ENCODE results near the gene KCNQ1.

Gene KCNQ1

GRCh38 chr11:2750682-2751522 lies 306.1 kb downstream of the KCNQ1 start:
- Histone ChIP-seq H3K4me3 (ENCODE audit: severe bottlenecking) (no peak overlapping the region), H3K9me3 (ENCODE audit: severe bottlenecking) (no peaks in the 10 kb centered on the region), H3K27ac (ENCODE audit: poor library complexity, severe bottlenecking) (no peak overlapping the region), H3K27me3 (ENCODE audit: insufficient read depth, poor library complexity, severe bottlenecking) (no peaks in the 10 kb centered on the region), H3K4me1 (ENCODE audit: insufficient read depth, poor library complexity, severe bottlenecking) (no peaks in the 10 kb centered on the region), H3K36me3 (ENCODE audit: low read depth) (no peaks in the 10 kb centered on the region)
- no peak for TF ChIP-seq CTCF (IDR thresholded peaks at IDR 0.05; ENCODE audit: poor library complexity, severe bottlenecking)
- ATAC-seq (ENCODE audit: low read depth) (no peak), DNase-seq (ENCODE audit: low spot score) (peak; percentile 19)

GRCh38 chr11:2751523-2752203 lies 306.9 kb downstream of the KCNQ1 start:
- no peaks in the 10 kb centered on the region for H3K4me1 ChIP-seq (ENCODE audit: insufficient read depth, poor library complexity, severe bottlenecking)
- H3K9me3 ChIP-seq (ENCODE audit: severe bottlenecking): no peaks in the 10 kb centered on the region
- H3K27ac ChIP-seq (ENCODE audit: poor library complexity, severe bottlenecking): no peak overlapping the region
- DNase-seq (ENCODE audit: low spot score) (peak; percentile 47), ATAC-seq (ENCODE audit: low read depth) (no peak)
- H3K36me3 ChIP-seq (ENCODE audit: low read depth): no peaks in the 10 kb centered on the region
- no peak overlapping the region for H3K4me3 ChIP-seq (ENCODE audit: severe bottlenecking)
- no peaks in the 10 kb centered on the region for H3K27me3 ChIP-seq (ENCODE audit: insufficient read depth, poor library complexity, severe bottlenecking)
- TF ChIP-seq CTCF (IDR thresholded peaks at IDR 0.05; ENCODE audit: poor library complexity, severe bottlenecking): no peak

- TF ChIP-seq CTCF (IDR thresholded peaks at IDR 0.05; ENCODE audit: poor library complexity, severe bottlenecking): no peak
- Histone ChIP-seq H3K36me3 (ENCODE audit: low read depth) (no peaks in the 10 kb centered on the region), H3K9me3 (ENCODE audit: severe bottlenecking) (no peaks in the 10 kb centered on the region), H3K4me1 (ENCODE audit: insufficient read depth, poor library complexity, severe bottlenecking) (no peaks in the 10 kb centered on the region), H3K4me3 (ENCODE audit: severe bottlenecking) (no peak overlapping the region), H3K27me3 (ENCODE audit: insufficient read depth, poor library complexity, severe bottlenecking) (no peaks in the 10 kb centered on the region), H3K27ac (ENCODE audit: poor library complexity, severe bottlenecking) (no peak overlapping the region)
- ATAC-seq (ENCODE audit: low read depth) (peak; percentile 89), DNase-seq (ENCODE audit: low spot score) (peak; percentile 57)
These were observed 307.5 kb downstream of the KCNQ1 start for GRCh38 chr11:2752204-2752770.

- DNase-seq (ENCODE audit: low spot score) (no peak), ATAC-seq (ENCODE audit: low read depth) (no peak)
- TF ChIP-seq CTCF (IDR thresholded peaks at IDR 0.05; ENCODE audit: poor library complexity, severe bottlenecking): no peak
- no peak overlapping the region for H3K4me3 ChIP-seq (ENCODE audit: severe bottlenecking)
- no peaks in the 10 kb centered on the region for H3K4me1 ChIP-seq (ENCODE audit: insufficient read depth, poor library complexity, severe bottlenecking)
- H3K27ac ChIP-seq (ENCODE audit: poor library complexity, severe bottlenecking): no peak overlapping the region
- H3K27me3 ChIP-seq (ENCODE audit: insufficient read depth, poor library complexity, severe bottlenecking): no peaks in the 10 kb centered on the region
- H3K36me3 ChIP-seq (ENCODE audit: low read depth): no peaks in the 10 kb centered on the region
- no peaks in the 10 kb centered on the region for H3K9me3 ChIP-seq (ENCODE audit: severe bottlenecking)
These were observed 308.1 kb downstream of the KCNQ1 start for GRCh38 chr11:2752923-2753322.
